ENCODE results near the gene HOXD9. TPM values are rescaled to one million over a fixed set of nuclear protein-coding genes. Genes with fewer than 3 reads are reported as not detected.
A peak's percentile ranks its signal among the peaks of the same experiment; 100 is the strongest.

The HOXD9 gene
- total and polyA plus RNA-seq, 2 of the 8 experiments (the other 6 are each of a cell fraction or from before 2014, with no cell fraction given): not detected

GRCh38 chr2:176130147-176130956 is 7.8 kb downstream of the HOXD9 start:
- H3K23ac ChIP-seq (ENCODE audit: insufficient read length): no peak overlapping the region
- no peak overlapping the region for H2BK20ac ChIP-seq (ENCODE audit: low read length)
- no peak overlapping the region for H2AFZ ChIP-seq (ENCODE audit: low read length)
- no peak overlapping the region for H3K9ac ChIP-seq (replicated peaks in 1 of 4; ENCODE audit: extremely low read depth in 1 of 4, low read depth in 3 of 4, low read length in 3 of 4)
- no peak overlapping the region for H3K27ac ChIP-seq (ENCODE audit: low read depth, low read length)
- H3K23me2 ChIP-seq (ENCODE audit: low read depth, low read length): no peaks in the 10 kb centered on the region; the same call in 1 of the 2 replicates
- DNase-seq (ENCODE audit: low read depth in 1 of 2, low spot score in 2 of 2) (peak in 1 of 2 experiments; percentile 63), FAIRE-seq (no peak)
- H3K9me3 ChIP-seq (ENCODE audit: insufficient read depth in 2 of 2, low read depth in 1 of 2, low read length in 1 of 2): no peaks in the 10 kb centered on the region
- H2BK5ac ChIP-seq (ENCODE audit: low read depth, low read length): no peak overlapping the region
- ChIA-PET POLR2A (ENCODE audit: partially characterized antibody) (interaction anchor here (0.7 to 1.2 kb wide), 2 partner anchors 26 to 1856 kb away, joined by 3 to 4 read pairs; no protein-coding TSS in a partner anchor), CTCF (ENCODE audit: partially characterized antibody) (interaction anchor here (0.6 to 4.5 kb wide), 14 partner anchors 9 to 1018 kb away, joined by 3 to 30 read pairs (median 4); no protein-coding TSS in a partner anchor)
- H3K56ac ChIP-seq (replicated peaks; ENCODE audit: insufficient read length, low read depth, low read length): no peak overlapping the region
- H2BK12ac ChIP-seq (ENCODE audit: low read depth, low read length): no peak overlapping the region
- TF ChIP-seq TCF12 (IDR thresholded peaks at IDR 0.05; ENCODE audit: low read depth, low read length): no peak
- no peak for TF ChIP-seq ZNF274 (IDR thresholded peaks at IDR 0.05; ENCODE audit: borderline replicate concordance, extremely low read depth, low read length)
- peak; percentile 65 for TF ChIP-seq RNF2 (IDR thresholded peaks at IDR 0.05; ENCODE audit: borderline replicate concordance, low read depth, low read length, missing control alignments, poor library complexity, severe bottlenecking)
- peak; percentile 97 for TF ChIP-seq EZH2 (IDR thresholded peaks at IDR 0.05; ENCODE audit: low read depth, low read length, severe bottlenecking)
- peak; percentile 96 for TF ChIP-seq SUZ12 (IDR thresholded peaks at IDR 0.05; ENCODE audit: low read length)
- no peak overlapping the region for H2AK5ac ChIP-seq (ENCODE audit: low read depth, low read length)
- H4K5ac ChIP-seq (ENCODE audit: insufficient read length, low read depth, low read length): no peak overlapping the region
- WGBS, 2 experiments (ENCODE audit: extremely low coverage in 1 of 2, insufficient coverage in 1 of 2, insufficient read length in 1 of 2, insufficient replicate concordance in 2 of 2, low coverage in 1 of 2, low lambda C conversion rate in 2 of 2, missing lambda C conversion rate in 1 of 2): 2% methylated on average over 32 of the region's 100 CpGs; no CpG with 5 or more reads in 1 of the 2 experiments
- H4K91ac ChIP-seq (replicated peaks; ENCODE audit: insufficient read length, low read length): no peak overlapping the region
- no peak overlapping the region for H4K8ac ChIP-seq (ENCODE audit: extremely low read depth, insufficient read depth, low read length)
- no peak overlapping the region for H2BK120ac ChIP-seq (replicated peaks; ENCODE audit: low read depth, low read length)
- no peak overlapping the region for H3K14ac ChIP-seq (ENCODE audit: insufficient read length)
- peaks cover 0 to 11% (median 5%) of the 10 kb centered on the region in 4 experiments; a peak in 6 of 7 replicates for H3K4me1 ChIP-seq (replicated peaks in 1 of 4; ENCODE audit: control insufficient read depth in 3 of 4, insufficient read depth in 4 of 4, low read length in 3 of 4)
- no peak overlapping the region for H3K18ac ChIP-seq (ENCODE audit: extremely low read depth, low read length)
- peak overlapping the region; percentile 56 to 70 for H3K4me2 ChIP-seq (ENCODE audit: insufficient read depth in 1 of 2, low read depth in 2 of 2, low read length in 2 of 2)
- peaks cover 94 to 100% (median 98%) of the 10 kb centered on the region in 4 experiments for H3K27me3 ChIP-seq (replicated peaks in 1 of 4; ENCODE audit: control insufficient read depth in 3 of 4, extremely low read depth in 1 of 4, insufficient read depth in 3 of 4, low read length in 3 of 4)
- H3K4ac ChIP-seq (replicated peaks; ENCODE audit: insufficient read length, low read depth, low read length): no peak overlapping the region
- no peaks in the 10 kb centered on the region for H3K79me2 ChIP-seq (ENCODE audit: control insufficient read depth in 1 of 2, insufficient read depth in 2 of 2, low read length in 2 of 2)
- H3K4me3 ChIP-seq (ENCODE audit: extremely low read depth in 1 of 4, insufficient read depth in 2 of 4, low read depth in 3 of 4, low read length in 4 of 4): peak overlapping the region in 2 of 4 experiments; percentile 11 to 24; a peak in 2 of 8 replicates
- H4K20me1 ChIP-seq (replicated peaks in 1 of 2; ENCODE audit: control insufficient read depth in 1 of 2, insufficient read depth in 2 of 2, low read length in 2 of 2): peaks cover 15 to 27% of the 10 kb centered on the region in 2 experiments
- peaks cover 0 to 17% (median 0%) of the 10 kb centered on the region in 4 experiments; a peak in 1 of 8 replicates for H3K36me3 ChIP-seq (ENCODE audit: control insufficient read depth in 2 of 4, insufficient read depth in 4 of 4, low read length in 3 of 4)
- no peak overlapping the region for H2BK15ac ChIP-seq (ENCODE audit: low read length)
- H3K79me1 ChIP-seq (ENCODE audit: low read depth, low read length): no peaks in the 10 kb centered on the region
